ENCODE results near the gene ALDOC.

ALDOC gene

GRCh38 chr17:28523186-28523585 lies 53.5 kb downstream of the ALDOC start:
- TF ChIP-seq CTCF (IDR thresholded peaks at IDR 0.05; ENCODE audit: extremely low read depth, missing control alignments): no peak
- DNase-seq (ENCODE audit: low spot score): no peak

Measured in GM20000 (cell line).